SK-N-MC (cell line): Measurements from ENCODE around the gene CSMD2.

Experiments
- DNase-seq: peaks from one replicate; pipeline ENCODE4 v3.0.0-alpha.2; 2011; ENCODE audit warnings: low read depth, low spot score
- H3K27ac ChIP-seq: fragments of 200-600 bp; sonication (generic); 2 replicates; pipeline ENCODE4 v1.5.1; 2016; ENCODE audit warnings: mixed run types
- H3K36me3 ChIP-seq: fragments of 200-600 bp; sonication (generic); 2 replicates; pipeline ENCODE4 v1.6.1; 2017; ENCODE audit warnings: antibody characterized with exemption, low read length, mixed read lengths; ENCODE audit not compliant: insufficient read depth
- H3K4me3 ChIP-seq: fragments of 200-600 bp; sonication (generic); 2 replicates; pipeline ENCODE4 v1.5.1; 2016
- H3K9ac ChIP-seq: fragments of 200-600 bp; sonication (generic); 2 replicates; pipeline ENCODE4 v1.8.0; 2017; ENCODE audit warnings: mixed run types, mixed read lengths; ENCODE audit not compliant: insufficient read length
- H3K9me3 ChIP-seq: fragments of 200-600 bp; sonication (generic); 2 replicates; pipeline ENCODE4 v1.6.1; 2017; ENCODE audit warnings: low read depth, mild to moderate bottlenecking, antibody characterized with exemption, low read length, moderate library complexity, mixed read lengths
- EZH2 ChIP-seq: fragments of 200-600 bp; sonication (generic); IDR thresholded peaks from one replicate; pipeline ENCODE4 v1.6.1; 2017; ENCODE audit warnings: antibody characterized with exemption
- FOXP2 ChIP-seq: optimal IDR thresholded peaks from 2 replicates; pipeline ENCODE3; 2011; ENCODE audit warnings: mild to moderate bottlenecking, moderate library complexity; ENCODE audit not compliant: insufficient read depth; ENCODE audit errors: extremely low read length, control extremely low read depth
- POLR2AphosphoS5 ChIP-seq: IDR thresholded peaks from 2 replicates; pipeline ENCODE4 v1.6.1; 2012; ENCODE audit warnings: mild to moderate bottlenecking, low read depth, low read length, borderline replicate concordance

The CSMD2 gene

GRCh38 chr1:33784876-33785275 is 380.2 kb downstream of the CSMD2 start:
- Histone ChIP-seq H3K9me3 (no peaks in the 10 kb centered on the region), H3K36me3 (no peaks in the 10 kb centered on the region), H3K27ac (no peak overlapping the region), H3K9ac (no peak overlapping the region), H3K4me3 (no peak overlapping the region)
- DNase-seq, result no peak
- TF ChIP-seq EZH2, result no peak
- TF ChIP-seq FOXP2, result no peak
- no peak for TF ChIP-seq POLR2AphosphoS5

GRCh38 chr1:33782776-33783175 is 382.3 kb downstream of the CSMD2 start:
- H3K9ac ChIP-seq, result no peak overlapping the region
- H3K4me3 ChIP-seq, result no peak overlapping the region
- no peaks in the 10 kb centered on the region for H3K9me3 ChIP-seq
- TF ChIP-seq POLR2AphosphoS5 (no peak), EZH2 (no peak), FOXP2 (no peak)
- no peaks in the 10 kb centered on the region for H3K36me3 ChIP-seq
- no peak overlapping the region for H3K27ac ChIP-seq
- no peak for DNase-seq

DNA sequence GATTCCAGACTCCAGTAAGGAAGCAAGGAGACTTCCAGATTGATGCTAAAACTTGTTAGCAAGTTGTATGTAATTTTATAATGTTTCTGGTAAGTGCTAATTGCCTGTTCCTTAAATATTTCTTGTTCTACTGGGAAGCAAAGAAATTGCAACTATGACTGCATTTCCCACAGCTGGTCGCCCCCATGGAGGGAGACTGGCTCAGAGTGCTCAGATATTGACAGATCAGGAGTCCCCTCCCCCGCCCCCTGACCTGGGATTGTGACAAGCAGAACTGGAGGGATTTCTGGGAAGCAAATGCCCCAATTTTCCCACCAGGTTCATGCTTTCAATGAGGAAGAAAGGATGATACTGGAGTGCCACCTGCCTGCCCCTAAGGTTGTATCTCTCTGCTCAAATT is 383.4 kb downstream of the CSMD2 start:
- Histone ChIP-seq H3K9me3 (no peaks in the 10 kb centered on the region), H3K27ac (no peak overlapping the region)
- TF ChIP-seq POLR2AphosphoS5, result no peak
- TF ChIP-seq EZH2, result no peak
- no peak for TF ChIP-seq FOXP2

DNA sequence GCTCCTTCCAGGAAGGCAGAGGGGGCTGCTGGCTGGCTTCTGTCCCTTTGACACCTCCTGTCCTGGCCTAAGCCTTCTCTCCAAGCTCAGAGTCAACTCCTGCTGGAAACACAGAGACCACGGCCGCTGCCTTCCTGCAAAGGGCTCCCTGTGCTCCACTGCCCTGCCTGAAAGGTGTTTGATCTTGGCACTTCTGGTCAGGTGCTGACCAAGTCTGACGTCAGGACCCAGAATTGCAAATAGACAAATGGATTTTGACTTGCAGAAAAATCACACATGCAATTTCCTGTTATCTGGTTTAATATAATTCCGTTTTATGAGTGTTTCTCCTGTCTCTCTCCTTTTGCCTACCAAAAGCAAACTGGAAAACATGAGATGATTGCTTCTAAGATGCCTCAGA is 387.7 kb downstream of the CSMD2 start:
- DNase-seq, result no peak

More for the DNA sequence above, 383.4 kb downstream of the CSMD2 start:
- no peak overlapping the region for H3K9ac ChIP-seq
- no peaks in the 10 kb centered on the region for H3K36me3 ChIP-seq
- no peak for DNase-seq
- H3K4me3 ChIP-seq, result no peak overlapping the region

GRCh38 chr1:33768821-33769220 is 396.2 kb downstream of the CSMD2 start:
- no peak for DNase-seq
- no peaks in the 10 kb centered on the region for H3K36me3 ChIP-seq
- H3K9ac ChIP-seq, result no peak overlapping the region
- no peaks in the 10 kb centered on the region for H3K9me3 ChIP-seq
- TF ChIP-seq POLR2AphosphoS5 (no peak), FOXP2 (no peak), EZH2 (no peak)
- no peak overlapping the region for H3K4me3 ChIP-seq
- H3K27ac ChIP-seq, result no peak overlapping the region

More for the DNA sequence above, 387.7 kb downstream of the CSMD2 start:
- Histone ChIP-seq H3K9me3 (no peaks in the 10 kb centered on the region), H3K9ac (no peak overlapping the region), H3K27ac (no peak overlapping the region), H3K4me3 (no peak overlapping the region), H3K36me3 (no peaks in the 10 kb centered on the region)
- TF ChIP-seq FOXP2, result no peak
- TF ChIP-seq POLR2AphosphoS5, result no peak
- TF ChIP-seq EZH2, result no peak

DNA sequence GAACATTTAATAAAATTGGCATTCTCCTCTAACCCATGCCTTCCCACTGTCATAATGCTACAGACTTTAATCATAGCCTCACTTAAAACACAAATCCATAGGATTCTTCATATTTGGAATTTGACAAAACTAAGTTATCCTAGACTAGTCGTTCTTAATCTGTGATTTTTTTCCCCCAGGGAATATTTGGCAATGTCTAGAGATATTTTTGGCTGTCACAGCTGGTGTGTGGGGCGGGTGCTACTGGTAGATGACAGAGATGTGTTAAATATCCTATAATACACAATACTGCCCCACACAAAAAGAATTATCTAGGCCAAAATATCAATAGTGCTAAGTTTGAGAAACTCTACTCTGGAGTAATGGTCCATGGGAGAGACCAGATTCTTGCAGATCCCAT is 396.9 kb downstream of the CSMD2 start:
- Histone ChIP-seq H3K27ac (no peak overlapping the region), H3K9me3 (no peaks in the 10 kb centered on the region), H3K4me3 (no peak overlapping the region), H3K36me3 (no peaks in the 10 kb centered on the region), H3K9ac (no peak overlapping the region)
- DNase-seq, result no peak
- TF ChIP-seq EZH2 (no peak), POLR2AphosphoS5 (no peak), FOXP2 (no peak)

DNA sequence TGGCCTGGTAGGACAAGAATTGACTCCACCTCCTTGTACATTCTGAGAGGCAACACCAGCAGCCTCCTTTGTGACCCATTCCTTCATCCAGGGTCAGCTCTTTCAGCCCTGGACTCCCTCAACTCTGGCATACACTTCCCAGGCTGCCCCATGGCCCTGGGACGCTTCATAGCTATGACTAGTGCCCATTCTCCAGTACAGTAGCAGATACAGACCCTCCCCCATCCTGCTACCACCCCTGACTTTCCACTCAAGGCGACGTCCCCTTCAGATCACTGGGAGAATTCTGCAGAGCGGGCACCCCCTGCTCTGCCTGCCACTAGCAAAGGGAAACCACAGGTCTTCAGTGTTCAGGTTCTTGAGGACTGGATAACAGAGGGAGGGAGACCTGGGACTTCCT is 400.9 kb downstream of the CSMD2 start:
- Histone ChIP-seq H3K9me3 (no peaks in the 10 kb centered on the region), H3K4me3 (no peak overlapping the region), H3K9ac (no peak overlapping the region), H3K36me3 (no peaks in the 10 kb centered on the region), H3K27ac (no peak overlapping the region)
- TF ChIP-seq EZH2 (no peak), FOXP2 (no peak), POLR2AphosphoS5 (no peak)
- no peak for DNase-seq

- TF ChIP-seq EZH2, result no peak
- no peak for TF ChIP-seq FOXP2
- no peak for TF ChIP-seq POLR2AphosphoS5
Observed at GRCh38 chr1:33763406-33763805, 401.6 kb downstream of the CSMD2 start.

DNA sequence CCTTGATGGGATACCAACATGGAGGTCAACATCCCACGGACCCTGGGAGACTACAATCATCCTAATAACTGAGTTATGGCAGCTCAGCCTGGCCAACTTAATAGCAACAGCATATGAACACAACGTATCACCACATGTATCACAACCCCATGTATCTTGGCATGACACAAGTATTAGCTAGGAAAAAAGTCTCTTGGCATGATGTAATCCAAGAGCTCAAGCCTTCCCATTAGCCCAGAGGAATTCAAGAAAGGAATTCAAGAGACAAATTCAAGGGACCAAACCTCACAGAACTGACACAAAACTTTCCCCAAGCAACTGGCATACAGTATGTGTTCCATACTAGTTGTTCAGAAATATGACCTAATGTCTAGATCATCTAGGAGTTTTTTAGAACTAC is 402.1 kb downstream of the CSMD2 start:
- Histone ChIP-seq H3K9ac (no peak overlapping the region), H3K4me3 (no peak overlapping the region), H3K36me3 (no peaks in the 10 kb centered on the region), H3K27ac (no peak overlapping the region), H3K9me3 (no peaks in the 10 kb centered on the region)
- DNase-seq, result no peak
- TF ChIP-seq POLR2AphosphoS5 (no peak), FOXP2 (no peak), EZH2 (no peak)

More at GRCh38 chr1:33763406-33763805, 401.6 kb downstream of the CSMD2 start:
- Histone ChIP-seq H3K27ac (no peak overlapping the region), H3K36me3 (no peaks in the 10 kb centered on the region), H3K9ac (no peak overlapping the region), H3K9me3 (no peaks in the 10 kb centered on the region), H3K4me3 (no peak overlapping the region)
- no peak for DNase-seq
